Gastrocnemius medialis (tissue), 4 donors: ENCODE results near the gene FHOD3.

Experiments used
- POLR2A ChIP-seq, 2 donors: fragments of 450-650 bp; IDR thresholded peaks; one replicate each; pipeline ENCODE4 v1.6.1; 2017; ENCODE audit warnings: antibody characterized with exemption in 2 of 2, mild to moderate bottlenecking in 2 of 2, moderate library complexity in 2 of 2
- TF ChIP-seq, protein P1 (sequence below), 5 experiments: fragments of 450-650 bp in 3 of 5; fragments of 200-600 bp in 2 of 5; sonication (generic) in 2 of 5; IDR thresholded peaks in 4 of 5; conservative IDR thresholded peaks in 1 of 5; 1 replicate in 4 of 5; 2 replicates in 1 of 5; pipeline ENCODE4 v1.5.1; 2016 to 2019; ENCODE audit warnings: antibody characterized with exemption in 5 of 5, mild to moderate bottlenecking in 3 of 5, moderate library complexity in 3 of 5

DNA sequence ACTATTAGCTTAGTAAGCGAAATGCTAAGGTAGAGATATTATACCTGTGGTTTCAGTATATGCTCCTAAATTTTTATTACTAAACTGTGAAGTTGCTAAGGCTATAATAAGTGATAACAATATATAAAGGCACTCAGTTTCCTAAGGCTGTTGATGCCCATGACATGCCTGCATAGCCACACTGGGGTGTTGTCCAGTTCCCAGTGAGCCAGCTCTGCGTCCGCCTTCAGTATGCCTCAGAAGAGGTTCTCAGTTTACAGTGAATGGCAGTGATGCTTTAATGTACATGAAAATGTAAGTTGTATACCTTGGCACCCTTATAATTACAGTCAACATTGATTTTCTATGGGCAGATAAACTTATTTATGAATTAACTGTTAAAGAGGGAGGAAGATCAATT, 7.2 kb downstream of the FHOD3 start:
- TF ChIP-seq, protein P1, sequence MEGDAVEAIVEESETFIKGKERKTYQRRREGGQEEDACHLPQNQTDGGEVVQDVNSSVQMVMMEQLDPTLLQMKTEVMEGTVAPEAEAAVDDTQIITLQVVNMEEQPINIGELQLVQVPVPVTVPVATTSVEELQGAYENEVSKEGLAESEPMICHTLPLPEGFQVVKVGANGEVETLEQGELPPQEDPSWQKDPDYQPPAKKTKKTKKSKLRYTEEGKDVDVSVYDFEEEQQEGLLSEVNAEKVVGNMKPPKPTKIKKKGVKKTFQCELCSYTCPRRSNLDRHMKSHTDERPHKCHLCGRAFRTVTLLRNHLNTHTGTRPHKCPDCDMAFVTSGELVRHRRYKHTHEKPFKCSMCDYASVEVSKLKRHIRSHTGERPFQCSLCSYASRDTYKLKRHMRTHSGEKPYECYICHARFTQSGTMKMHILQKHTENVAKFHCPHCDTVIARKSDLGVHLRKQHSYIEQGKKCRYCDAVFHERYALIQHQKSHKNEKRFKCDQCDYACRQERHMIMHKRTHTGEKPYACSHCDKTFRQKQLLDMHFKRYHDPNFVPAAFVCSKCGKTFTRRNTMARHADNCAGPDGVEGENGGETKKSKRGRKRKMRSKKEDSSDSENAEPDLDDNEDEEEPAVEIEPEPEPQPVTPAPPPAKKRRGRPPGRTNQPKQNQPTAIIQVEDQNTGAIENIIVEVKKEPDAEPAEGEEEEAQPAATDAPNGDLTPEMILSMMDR (IDR thresholded peaks at IDR 0.05 in 4 of 5, conservative IDR thresholded peaks at IDR 0.05 in 1 of 5), result no peak
- TF ChIP-seq POLR2A (IDR thresholded peaks at IDR 0.05), result no peak
